HS-5 (cell line): Measurements from ENCODE around the gene NPAS3.

ENCODE experiments used
- DNase-seq: peaks from one replicate; pipeline ENCODE4 v3.0.0-alpha.2; 2012; ENCODE audit warnings: low read depth

Gene NPAS3

GRCh38 chr14:32938719-32939253, at the start of gene NPAS3:
TSS of gene NPAS3 (plus strand) at chr14:32938879.
- DNase-seq = no peak

- peak; percentile 8 for DNase-seq
Measured at GRCh38 chr14:32896979-32897697, 41.5 kb upstream of the NPAS3 start.

- DNase-seq = no peak
Measured at GRCh38 chr14:32897698-32898064, 41.0 kb upstream of the NPAS3 start.

GRCh38 chr14:32898876-32899275, 39.8 kb upstream of the NPAS3 start:
- DNase-seq = no peak

- DNase-seq = no peak
Measured at GRCh38 chr14:32900547-32900946, 38.1 kb upstream of the NPAS3 start.

- no peak for DNase-seq
Measured at GRCh38 chr14:32905013-32905412, 33.7 kb upstream of the NPAS3 start.

GRCh38 chr14:32906672-32907071, 32.0 kb upstream of the NPAS3 start:
- DNase-seq = no peak

- DNase-seq = no peak
Measured at GRCh38 chr14:32908196-32909084, 30.2 kb upstream of the NPAS3 start.

GRCh38 chr14:32913725-32914124, 25.0 kb upstream of the NPAS3 start:
- no peak for DNase-seq

- no peak for DNase-seq
Measured at GRCh38 chr14:32914391-32914790, 24.3 kb upstream of the NPAS3 start.

- no peak for DNase-seq
Measured at GRCh38 chr14:32920696-32921276, 17.9 kb upstream of the NPAS3 start.

GRCh38 chr14:32925439-32925838, 13.2 kb upstream of the NPAS3 start:
- no peak for DNase-seq

- no peak for DNase-seq
Measured at GRCh38 chr14:32932302-32932913, 6.3 kb upstream of the NPAS3 start.

GRCh38 chr14:32932914-32933628, 5.6 kb upstream of the NPAS3 start:
- no peak for DNase-seq

- DNase-seq = no peak
Measured at GRCh38 chr14:32933629-32934072, 5.0 kb upstream of the NPAS3 start.

GRCh38 chr14:32934073-32934880, 4.4 kb upstream of the NPAS3 start:
- no peak for DNase-seq

GRCh38 chr14:32934881-32935633, 3.6 kb upstream of the NPAS3 start:
- DNase-seq = no peak

GRCh38 chr14:32939254-32940065, 781 bp downstream of the NPAS3 start:
- DNase-seq = no peak

- DNase-seq = no peak
Measured at GRCh38 chr14:32940066-32940651, 1.5 kb downstream of the NPAS3 start.
